Measurements from ENCODE around the gene PREP. TPM values are rescaled to one million over a fixed set of nuclear protein-coding genes. Genes with fewer than 3 reads are reported as not detected.

PREP gene
- polyA plus RNA-seq, 1 of the 3 experiments (the other 2 are of a cell fraction): 20.9 TPM

GRCh38 chr6:105321728-105322127 lies 81.2 kb downstream of the PREP start:
- Histone ChIP-seq H3K79me2 (ENCODE audit: insufficient read depth) (no peaks in the 10 kb centered on the region), H3K27ac (ENCODE audit: low read depth in 2 of 2, low read length in 1 of 2) (peak overlapping the region in 1 of 2 experiments; percentile 60; a peak in 2 of 4 replicates), H3K36me3 (replicated peaks in 1 of 2; ENCODE audit: control insufficient read depth in 1 of 2, insufficient read depth in 2 of 2, low read length in 1 of 2) (peaks cover 13 to 43% of the 10 kb centered on the region in 2 experiments), H2AFZ (ENCODE audit: low read depth) (no peak overlapping the region), H4K20me1 (ENCODE audit: insufficient read depth) (no peaks in the 10 kb centered on the region), H3K9me2 (no peaks in the 10 kb centered on the region), H3K4me2 (no peak overlapping the region), H3K27me3 (ENCODE audit: insufficient read depth) (no peaks in the 10 kb centered on the region), H3K4me3 (ENCODE audit: low read depth in 2 of 2, low read length in 1 of 2) (no peak overlapping the region), H3K4me1 (ENCODE audit: control insufficient read depth in 1 of 2, insufficient read depth in 2 of 2, low read depth in 1 of 2, low read length in 1 of 2) (peaks cover 27 to 36% of the 10 kb centered on the region in 2 experiments; a peak in 3 of 4 replicates), H3K9ac (no peak overlapping the region), H3F3A (replicated peaks; ENCODE audit: insufficient read depth) (peaks cover 2% of the 10 kb centered on the region), H3K9me3 (no peaks in the 10 kb centered on the region)
- 100% methylated on average over 1 of the region's 2 CpGs for WGBS (ENCODE audit: low lambda C conversion rate)
- TF ChIP-seq, protein P1, sequence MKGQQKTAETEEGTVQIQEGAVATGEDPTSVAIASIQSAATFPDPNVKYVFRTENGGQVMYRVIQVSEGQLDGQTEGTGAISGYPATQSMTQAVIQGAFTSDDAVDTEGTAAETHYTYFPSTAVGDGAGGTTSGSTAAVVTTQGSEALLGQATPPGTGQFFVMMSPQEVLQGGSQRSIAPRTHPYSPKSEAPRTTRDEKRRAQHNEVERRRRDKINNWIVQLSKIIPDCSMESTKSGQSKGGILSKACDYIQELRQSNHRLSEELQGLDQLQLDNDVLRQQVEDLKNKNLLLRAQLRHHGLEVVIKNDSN (IDR thresholded peaks at IDR 0.05; ENCODE audit: borderline replicate concordance, low read depth): no peak
- TF ChIP-seq EP300 (IDR thresholded peaks at IDR 0.05; ENCODE audit: borderline replicate concordance in 1 of 2, low read depth in 1 of 2, low read length in 1 of 2) (no peak), MXI1 (IDR thresholded peaks at IDR 0.05; ENCODE audit: low read depth, low read length) (no peak), FOSL2 (IDR thresholded peaks at IDR 0.05; ENCODE audit: borderline replicate concordance, low read depth) (no peak), SMC3 (IDR thresholded peaks at IDR 0.05; ENCODE audit: low read depth, low read length) (no peak), FOXJ3 (CRISPR knock-in tag; IDR thresholded peaks at IDR 0.05) (no peak), REST (IDR thresholded peaks at IDR 0.05; ENCODE audit: low read depth, low read length) (no peak), TAF1 (IDR thresholded peaks at IDR 0.05; ENCODE audit: borderline replicate concordance, low read depth, low read length) (no peak), JUND (IDR thresholded peaks at IDR 0.05) (no peak)
- TF ChIP-seq, protein P2, sequence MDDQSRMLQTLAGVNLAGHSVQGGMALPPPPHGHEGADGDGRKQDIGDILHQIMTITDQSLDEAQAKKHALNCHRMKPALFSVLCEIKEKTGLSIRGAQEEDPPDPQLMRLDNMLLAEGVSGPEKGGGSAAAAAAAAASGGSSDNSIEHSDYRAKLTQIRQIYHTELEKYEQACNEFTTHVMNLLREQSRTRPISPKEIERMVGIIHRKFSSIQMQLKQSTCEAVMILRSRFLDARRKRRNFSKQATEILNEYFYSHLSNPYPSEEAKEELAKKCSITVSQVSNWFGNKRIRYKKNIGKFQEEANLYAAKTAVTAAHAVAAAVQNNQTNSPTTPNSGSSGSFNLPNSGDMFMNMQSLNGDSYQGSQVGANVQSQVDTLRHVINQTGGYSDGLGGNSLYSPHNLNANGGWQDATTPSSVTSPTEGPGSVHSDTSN (IDR thresholded peaks at IDR 0.05): no peak
- CTCF ChIA-PET: interaction anchor here (1.0 to 1.6 kb wide), 2 partner anchors 61 to 234 kb away, joined by 3 read pairs; no protein-coding TSS in a partner anchor
- POLR2A ChIA-PET: no interaction called here
- no peak for DNase-seq

GRCh38 chr6:105321207-105321606 lies 81.7 kb downstream of the PREP start:
- H3K4me1 ChIP-seq (ENCODE audit: control insufficient read depth in 1 of 2, insufficient read depth in 2 of 2, low read depth in 1 of 2, low read length in 1 of 2): peaks cover 22 to 31% of the 10 kb centered on the region in 2 experiments; a peak in 3 of 4 replicates
- no peak overlapping the region for H2AFZ ChIP-seq (ENCODE audit: low read depth)
- no peaks in the 10 kb centered on the region for H4K20me1 ChIP-seq (ENCODE audit: insufficient read depth)
- ChIA-PET CTCF (interaction anchor here (1.0 to 1.6 kb wide), 2 partner anchors 60 to 233 kb away, joined by 3 read pairs; no protein-coding TSS in a partner anchor), POLR2A (no interaction called here)
- no peak overlapping the region for H3K4me3 ChIP-seq (ENCODE audit: low read depth in 2 of 2, low read length in 1 of 2)
- no peaks in the 10 kb centered on the region for H3K79me2 ChIP-seq (ENCODE audit: insufficient read depth)
- no peaks in the 10 kb centered on the region for H3K9me2 ChIP-seq
- no peaks in the 10 kb centered on the region for H3K9me3 ChIP-seq
- no peak overlapping the region for H3K27ac ChIP-seq (ENCODE audit: low read depth in 2 of 2, low read length in 1 of 2)
- no peak overlapping the region for H3K9ac ChIP-seq
- no peak overlapping the region for H3K4me2 ChIP-seq
- no peak for DNase-seq
- H3K27me3 ChIP-seq (ENCODE audit: insufficient read depth): no peaks in the 10 kb centered on the region
- peaks cover 15 to 47% of the 10 kb centered on the region in 2 experiments for H3K36me3 ChIP-seq (replicated peaks in 1 of 2; ENCODE audit: control insufficient read depth in 1 of 2, insufficient read depth in 2 of 2, low read length in 1 of 2)
- WGBS (ENCODE audit: low lambda C conversion rate): 97% methylated on average over 6 of the region's 6 CpGs
- H3F3A ChIP-seq (replicated peaks; ENCODE audit: insufficient read depth): no peaks in the 10 kb centered on the region
- TF ChIP-seq TCF12 (IDR thresholded peaks at IDR 0.05) (no peak), FOSL2 (IDR thresholded peaks at IDR 0.05; ENCODE audit: borderline replicate concordance, low read depth) (no peak), EP300 (IDR thresholded peaks at IDR 0.05; ENCODE audit: borderline replicate concordance in 1 of 2, low read depth in 1 of 2, low read length in 1 of 2) (no peak), REST (IDR thresholded peaks at IDR 0.05; ENCODE audit: low read depth, low read length) (no peak), TAF1 (IDR thresholded peaks at IDR 0.05; ENCODE audit: borderline replicate concordance, low read depth, low read length) (no peak), POLR2AphosphoS5 (IDR thresholded peaks at IDR 0.05; ENCODE audit: low read depth, low read length) (no peak), RAD21 (IDR thresholded peaks at IDR 0.05; ENCODE audit: low read length) (no peak), NRF1 (IDR thresholded peaks at IDR 0.05; ENCODE audit: low read depth, low read length) (no peak), NFIC (IDR thresholded peaks at IDR 0.05; ENCODE audit: borderline replicate concordance) (no peak), MXI1 (IDR thresholded peaks at IDR 0.05; ENCODE audit: low read depth, low read length) (no peak)
- TF ChIP-seq, protein P2 (IDR thresholded peaks at IDR 0.05): no peak

Measured in SK-N-SH (cell line).